Peyer's patch (tissue), 4 donors: ENCODE measurements around the gene MAD1L1. TPM values are rescaled to one million over a fixed set of nuclear protein-coding genes. Genes with fewer than 3 reads are reported as not detected.

ENCODE experiments used
- DNase-seq, 3 donors: peaks; one replicate each; pipeline ENCODE4 v3.0.0-alpha.2; 2017 to 2019
- H3K27ac ChIP-seq, 4 donors: fragments of 200-600 bp; sonication (generic); one replicate each; pipeline ENCODE4 v1.5.1; 2016 to 2019
- H3K27me3 ChIP-seq, 2 donors: fragments of 200-600 bp; sonication (generic); one replicate each; pipeline ENCODE4 v1.5.1; 2019
- H3K36me3 ChIP-seq, 3 donors: fragments of 200-600 bp; sonication (generic); one replicate each; pipeline ENCODE4 v1.5.1; 2016 to 2019
- H3K4me1 ChIP-seq, 4 donors: fragments of 200-600 bp; sonication (generic); one replicate each; pipeline ENCODE4 v1.5.1; 2016 to 2019
- H3K4me3 ChIP-seq, 4 donors: fragments of 200-600 bp; sonication (generic); 1 replicate in 3 of 4; 2 replicates in 1 of 4; pipeline ENCODE4 v1.5.1; 2016 to 2019; ENCODE audit warnings: mild to moderate bottlenecking in 1 of 4
- H3K9me3 ChIP-seq, 4 donors: fragments of 200-600 bp; sonication (generic); one replicate each; pipeline ENCODE4 v1.5.1; 2016 to 2019; ENCODE audit warnings: mild to moderate bottlenecking in 1 of 4
- CTCF ChIP-seq, 6 experiments: fragments of 450-650 bp in 4 of 6; fragments of 200-600 bp in 2 of 6; sonication (generic) in 1 of 6; IDR thresholded peaks; one replicate each; pipeline ENCODE4 v1.5.1; 2017 to 2019; ENCODE audit warnings: antibody characterized with exemption in 6 of 6, mild to moderate bottlenecking in 3 of 6, moderate library complexity in 1 of 6
- POLR2A ChIP-seq, 2 donors: fragments of 450-650 bp; IDR thresholded peaks; one replicate each; pipeline ENCODE4 v1.5.1; 2017; ENCODE audit warnings: antibody characterized with exemption in 2 of 2, mild to moderate bottlenecking in 2 of 2, moderate library complexity in 2 of 2
- total RNA-seq, 4 donors: library from RNA; depleted of rRNA; stranded (reverse); fragments of >200 nt; gene quantifications; one replicate each; pipeline ENCODE4 v1.1.0, GENCODE V29; 2016

MAD1L1 gene
- total RNA-seq, 4 donors from 2014 or later = 43.9 to 417 (median 59.1) TPM

- H3K27me3 ChIP-seq = no peaks in the 10 kb centered on the region
- H3K9me3 ChIP-seq = no peaks in the 10 kb centered on the region
- no peak for TF ChIP-seq POLR2A (IDR thresholded peaks at IDR 0.05)
- no peak for TF ChIP-seq CTCF (IDR thresholded peaks at IDR 0.05)
- DNase-seq = peak in 1 of 3 donors; percentile 59
- peaks cover 4 to 25% (median 6%) of the 10 kb centered on the region in 4 donors for H3K4me1 ChIP-seq
- H3K27ac ChIP-seq = peak overlapping the region; percentile 67 to 87 (median 74)
- peak overlapping the region; percentile 89 to 99 (median 92) for H3K4me3 ChIP-seq
- H3K36me3 ChIP-seq = peaks cover 0 to 26% (median 0%) of the 10 kb centered on the region in 3 donors
Observed at GRCh38 chr7:2231992-2232765, 566 bp downstream of the MAD1L1 start.

- Histone ChIP-seq H3K27ac (no peak overlapping the region), H3K9me3 (no peaks in the 10 kb centered on the region), H3K4me1 (peaks cover 4 to 25% (median 6%) of the 10 kb centered on the region in 4 donors), H3K36me3 (peaks cover 0 to 36% (median 0%) of the 10 kb centered on the region in 3 donors), H3K4me3 (no peak overlapping the region), H3K27me3 (no peaks in the 10 kb centered on the region)
- no peak for DNase-seq
- TF ChIP-seq CTCF (IDR thresholded peaks at IDR 0.05) = no peak
- TF ChIP-seq POLR2A (IDR thresholded peaks at IDR 0.05) = no peak
Observed at GRCh38 chr7:2230882-2231281, 1.9 kb downstream of the MAD1L1 start.

GRCh38 chr7:2230226-2230625, 2.5 kb downstream of the MAD1L1 start:
- no peak for DNase-seq
- TF ChIP-seq POLR2A (IDR thresholded peaks at IDR 0.05) (no peak), CTCF (IDR thresholded peaks at IDR 0.05) (no peak)
- H3K27ac ChIP-seq = no peak overlapping the region
- H3K4me1 ChIP-seq = peaks cover 4 to 25% (median 6%) of the 10 kb centered on the region in 4 donors
- H3K4me3 ChIP-seq = no peak overlapping the region
- no peaks in the 10 kb centered on the region for H3K9me3 ChIP-seq
- peaks cover 0 to 41% (median 0%) of the 10 kb centered on the region in 3 donors for H3K36me3 ChIP-seq
- H3K27me3 ChIP-seq = no peaks in the 10 kb centered on the region

GRCh38 chr7:2229467-2229866, 3.3 kb downstream of the MAD1L1 start:
- DNase-seq = no peak
- H3K27ac ChIP-seq = no peak overlapping the region
- peaks cover 4 to 25% (median 6%) of the 10 kb centered on the region in 4 donors for H3K4me1 ChIP-seq
- TF ChIP-seq POLR2A (IDR thresholded peaks at IDR 0.05) = no peak
- TF ChIP-seq CTCF (IDR thresholded peaks at IDR 0.05) = no peak
- H3K27me3 ChIP-seq = no peaks in the 10 kb centered on the region
- no peaks in the 10 kb centered on the region for H3K9me3 ChIP-seq
- H3K36me3 ChIP-seq = peaks cover 0 to 41% (median 0%) of the 10 kb centered on the region in 3 donors
- no peak overlapping the region for H3K4me3 ChIP-seq

- no peaks in the 10 kb centered on the region for H3K27me3 ChIP-seq
- H3K36me3 ChIP-seq = peaks cover 0 to 40% (median 0%) of the 10 kb centered on the region in 3 donors
- no peak overlapping the region for H3K27ac ChIP-seq
- H3K9me3 ChIP-seq = no peaks in the 10 kb centered on the region
- H3K4me1 ChIP-seq = peaks cover 4 to 25% (median 6%) of the 10 kb centered on the region in 4 donors
- no peak for DNase-seq
- no peak overlapping the region for H3K4me3 ChIP-seq
- no peak for TF ChIP-seq POLR2A (IDR thresholded peaks at IDR 0.05)
- no peak for TF ChIP-seq CTCF (IDR thresholded peaks at IDR 0.05)
Observed at GRCh38 chr7:2228921-2229320, 3.8 kb downstream of the MAD1L1 start.
